GM12878 (cell line): ENCODE measurements around the gene RUBCNL. TPM values are rescaled to one million over a fixed set of nuclear protein-coding genes. Genes with fewer than 3 reads are reported as not detected.

Experiments
- ATAC-seq: fragments of 200-7000 bp; cut with Tn5 transposase; 3 replicates; pipeline ENCODE4 v1.9.1; 2020; ENCODE audit warnings: mild to moderate bottlenecking, moderate library complexity
- BruUV-seq: library from RNA; stranded (reverse); fragments of 400-500 nt; replicated peaks from 2 replicates; lab custom pipeline; 2021; lab: Mats Ljungman, UMichigan
- CTCF ChIA-PET: fragments of 300-600 bp; sonication (Branson Sonifier 250); formaldehyde crosslinking; extraction: SDS; loops from one replicate; lab custom pipeline; 2021; ENCODE audit warnings: inconsistent platforms; lab: Yijun Ruan, JAX
- POLR2A ChIA-PET: fragments of 350-600 bp; formaldehyde crosslinking; extraction: SDS; loops from one replicate; lab custom pipeline; 2021; ENCODE audit warnings: inconsistent platforms; lab: Charles Lee
- RAD21 ChIA-PET: fragments of 300-600 bp; sonication (Branson Sonifier 250); formaldehyde crosslinking; loops from one replicate; lab custom pipeline; 2023; ENCODE audit warnings: antibody characterized with exemption; ENCODE audit not compliant: unreplicated experiment; lab: Charles Lee
- SMC1A ChIA-PET: fragments of 300-600 bp; sonication (Branson Sonifier 250); formaldehyde crosslinking; loops from one replicate; lab custom pipeline; 2023; ENCODE audit not compliant: unreplicated experiment, uncharacterized antibody; lab: Charles Lee
- DNase-seq: peaks from one replicate; pipeline ENCODE4 v3.0.0-alpha.2; 2011; ENCODE audit warnings: low read depth, low spot score
- FAIRE-seq: peaks from 3 replicates; lab custom pipeline; 2011; peaks lifted over from hg19 to GRCh38; lab: Jason Lieb, UNC
- H2AFZ ChIP-seq: 2 replicates; pipeline ENCODE4 v1.6.0; 2011; ENCODE audit warnings: low read depth, low read length, control low read depth; ENCODE audit not compliant: control insufficient read depth
- H3K27ac ChIP-seq: 2 replicates; pipeline ENCODE4 v1.5.1; 2011; ENCODE audit warnings: control low read depth; ENCODE audit not compliant: control insufficient read depth, insufficient read depth
- H3K27me3 ChIP-seq, 2 experiments: replicated peaks in 1 of 2; 2 replicates each; pipeline versions ENCODE4 v1.6.0 to v1.6.1; 2011; ENCODE audit warnings: low read length in 1 of 2; ENCODE audit not compliant: control insufficient read depth in 2 of 2, insufficient read depth in 2 of 2
- H3K36me3 ChIP-seq, 2 experiments: 2 replicates each; pipeline ENCODE4 v1.5.1; 2011; ENCODE audit warnings: low read length in 1 of 2; ENCODE audit not compliant: control insufficient read depth in 2 of 2, insufficient read depth in 2 of 2
- H3K4me1 ChIP-seq: 2 replicates; pipeline ENCODE4 v1.6.1; 2011; ENCODE audit warnings: mild to moderate bottlenecking, low read length, moderate library complexity, mixed read lengths; ENCODE audit not compliant: control insufficient read depth, insufficient read depth
- H3K4me2 ChIP-seq: 2 replicates; pipeline ENCODE4 v1.6.0; 2011; ENCODE audit warnings: control low read depth; ENCODE audit not compliant: control insufficient read depth, insufficient read depth
- H3K4me3 ChIP-seq: fragments of 200-600 bp; sonication (generic); 2 replicates; pipeline ENCODE4 v1.5.1; 2016
- H3K79me2 ChIP-seq: 2 replicates; pipeline ENCODE4 v1.6.0; 2011; ENCODE audit warnings: low read length; ENCODE audit not compliant: control insufficient read depth, insufficient read depth
- H3K9ac ChIP-seq: 2 replicates; pipeline ENCODE4 v1.8.0; 2011; ENCODE audit warnings: low read length, control low read depth, mixed read lengths; ENCODE audit not compliant: control insufficient read depth, insufficient read depth
- H3K9me3 ChIP-seq: replicated peaks from 3 replicates; pipeline ENCODE4 v1.5.1; 2011; ENCODE audit warnings: mild to moderate bottlenecking, low read length; ENCODE audit not compliant: control insufficient read depth, insufficient read depth
- H4K20me1 ChIP-seq: 2 replicates; pipeline ENCODE4 v1.6.0; 2011; ENCODE audit not compliant: control insufficient read depth, insufficient read depth
- CHD1 ChIP-seq: IDR thresholded peaks from 2 replicates; pipeline ENCODE4 v1.6.1; 2012; ENCODE audit warnings: low read depth, low read length, improper control_type of control experiment
- CREM ChIP-seq: IDR thresholded peaks from 2 replicates; pipeline ENCODE4 v1.6.1; 2014; ENCODE audit warnings: antibody characterized with exemption, low read depth
- EED ChIP-seq: sonication (generic); IDR thresholded peaks from 2 replicates; pipeline ENCODE4 v1.6.1; 2016; ENCODE audit warnings: antibody characterized with exemption, low read depth
- GABPA ChIP-seq: IDR thresholded peaks from 2 replicates; pipeline ENCODE4 v1.6.1; 2014; ENCODE audit warnings: antibody characterized with exemption, low read depth, mild to moderate bottlenecking, inconsistent platforms
- HDGF ChIP-seq: fragments of 450-650 bp; IDR thresholded peaks from 2 replicates; pipeline ENCODE4 v1.6.1; 2016; ENCODE audit warnings: antibody characterized with exemption
- KDM1A ChIP-seq: fragments of 200-600 bp; sonication (generic); IDR thresholded peaks from 2 replicates; pipeline ENCODE4 v1.6.1; 2016; ENCODE audit warnings: borderline replicate concordance
- RAD51 ChIP-seq: fragments of 450-650 bp; IDR thresholded peaks from 2 replicates; pipeline ENCODE4 v1.6.1; 2016; ENCODE audit warnings: moderate library complexity, mild to moderate bottlenecking, inconsistent platforms
- SPI1 ChIP-seq: IDR thresholded peaks from 2 replicates; pipeline ENCODE4 v1.6.1; 2011; ENCODE audit warnings: low read depth, mild to moderate bottlenecking, low read length, moderate library complexity, borderline replicate concordance; ENCODE audit not compliant: insufficient read depth
- TCF7 ChIP-seq: IDR thresholded peaks from 2 replicates; pipeline ENCODE4 v1.6.1; 2014; ENCODE audit warnings: antibody characterized with exemption, borderline replicate concordance
- YBX1 ChIP-seq: fragments of 450-650 bp; IDR thresholded peaks from 2 replicates; pipeline ENCODE4 v1.6.1; 2016; ENCODE audit warnings: antibody characterized with exemption
- ZNF24 ChIP-seq: fragments of 450-650 bp; IDR thresholded peaks from 2 replicates; pipeline ENCODE4 v1.6.1; 2017; ENCODE audit warnings: antibody characterized with exemption, mild to moderate bottlenecking
- WGBS: methylation state at CpG from one replicate; pipeline ENCODE4 v1.1.6; 2016; ENCODE audit warnings: low lambda C conversion rate; ENCODE audit not compliant: insufficient replicate concordance, insufficient coverage; ENCODE audit errors: missing lambda C conversion rate; 5-methylcytosine and 5-hydroxymethylcytosine counted together
- in situ Hi-C: fragments of 300-500 bp; cut with MboI; formaldehyde crosslinking; loops from 9 replicates; pipeline ENCODE4 v1.14.3; 2018; ENCODE audit warnings: mixed read lengths
- intact Hi-C: fragments of 100-400 bp; cut with micrococcal nuclease; formaldehyde crosslinking; loops from one replicate; pipeline ENCODE4 v1.14.2; 2022; ENCODE audit not compliant: unreplicated experiment
- polyA plus RNA-seq, 11 experiments: library from polyadenylated mRNA; depleted of rRNA in 4 of 11; unstranded in 6 of 11; stranded (reverse) in 5 of 11; fragments of >200 nt; fragmentation: Nextera tagmentation in 4 of 11; fragmentation: Illumina TruSeq in 1 of 11; extraction: Ambion mirVana in 4 of 11; extraction: Trizol in 1 of 11; gene quantifications; 1 replicate in 1 of 11; 2 replicates in 10 of 11; pipeline versions ENCODE4 v1.2.1 to v1.2.3, GENCODE V29; 2011 to 2016; ENCODE audit warnings: inconsistent platforms in 2 of 11, missing spikeins in 2 of 11, low read depth in 1 of 11
- total RNA-seq, 4 experiments: library from RNA; depleted of rRNA in 3 of 4; stranded (reverse); fragments of >200 nt in 3 of 4; fragmentation: Illumina TruSeq in 1 of 4; extraction: Trizol in 1 of 4; gene quantifications; 2 replicates each; pipeline versions ENCODE4 v1.2.1 to v1.2.3, GENCODE V29; 2013 to 2021
- TF ChIP-seq, protein P1 (sequence below): fragments of 450-650 bp; IDR thresholded peaks from 2 replicates; pipeline ENCODE4 v1.6.1; 2016; ENCODE audit warnings: mild to moderate bottlenecking
- TF ChIP-seq, protein P2 (sequence below), 3 experiments: IDR thresholded peaks in 2 of 3; conservative IDR thresholded peaks in 1 of 3; 2 replicates each; pipeline ENCODE4 v1.5.1; 2011; ENCODE audit warnings: low read depth in 3 of 3, low read length in 3 of 3, mild to moderate bottlenecking in 3 of 3, control low read depth in 2 of 3, moderate library complexity in 2 of 3, inconsistent platforms in 1 of 3, mixed read lengths in 1 of 3; ENCODE audit not compliant: control insufficient read depth in 2 of 3, insufficient read depth in 1 of 3; ENCODE audit errors: extremely low read depth in 1 of 3
- TF ChIP-seq, protein P3 (sequence below): IDR thresholded peaks from 2 replicates; pipeline ENCODE4 v1.6.1; 2011; ENCODE audit warnings: mild to moderate bottlenecking, low read depth, low read length, moderate library complexity; ENCODE audit not compliant: insufficient replicate concordance

Gene RUBCNL
- total and polyA plus RNA-seq, 10 of the 15 experiments (the other 5 are each of a cell fraction or from before 2014, with no cell fraction given): 0.71 to 51.9 (median 38.2) TPM

DNA sequence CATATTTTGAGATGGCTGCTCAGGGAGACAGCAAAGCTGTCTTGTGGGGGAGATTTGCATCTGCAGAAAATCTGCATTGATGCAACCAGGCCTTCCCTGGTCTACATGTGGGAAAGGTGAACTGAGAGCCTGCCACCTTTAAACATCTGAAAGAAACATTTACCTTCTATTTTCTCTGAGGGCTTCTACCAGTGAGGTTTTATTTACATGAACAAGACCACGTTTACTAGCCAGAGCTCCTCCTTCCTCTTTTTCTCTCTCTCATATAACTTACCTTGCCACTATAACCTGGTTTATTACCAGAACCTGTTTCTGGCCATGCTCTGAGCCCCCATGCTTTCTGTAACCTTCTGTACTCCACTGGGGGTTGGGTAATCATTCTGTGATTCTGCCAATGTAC lies 14.4 kb upstream of the RUBCNL start:
- in situ Hi-C loops: no loop called here
- Histone ChIP-seq H3K9me3 (no peaks in the 10 kb centered on the region), H3K4me1 (no peaks in the 10 kb centered on the region; the same call in 1 of the 2 replicates), H4K20me1 (no peaks in the 10 kb centered on the region), H3K4me2 (no peak overlapping the region), H3K9ac (no peak overlapping the region; the same call in 1 of the 2 replicates), H3K27ac (no peak overlapping the region), H3K79me2 (no peaks in the 10 kb centered on the region), H3K36me3 (no peaks in the 10 kb centered on the region), H3K27me3 (no peaks in the 10 kb centered on the region), H2AFZ (no peak overlapping the region), H3K4me3 (no peak overlapping the region)
- ChIA-PET RAD21 (interaction anchor here (0.7 kb wide), 1 partner anchor 239 kb away, joined by 3 read pairs; no protein-coding TSS in a partner anchor), POLR2A (no interaction called here), SMC1A (interaction anchor here (0.8 to 2.8 kb wide), 2 partner anchors 12 to 14 kb away, joined by 4 to 10 read pairs; partner anchors contain the start of gene RUBCNL), CTCF (no interaction called here)
- no TSS peak for BruUV-seq
- intact Hi-C loops: no loop called here
- FAIRE-seq (no peak), DNase-seq (no peak), ATAC-seq (peak; percentile 62)
- TF ChIP-seq SPI1: 0 out of 2 replicates have a peak, but pooled peaks have one; percentile 9
- TF ChIP-seq, protein P1, sequence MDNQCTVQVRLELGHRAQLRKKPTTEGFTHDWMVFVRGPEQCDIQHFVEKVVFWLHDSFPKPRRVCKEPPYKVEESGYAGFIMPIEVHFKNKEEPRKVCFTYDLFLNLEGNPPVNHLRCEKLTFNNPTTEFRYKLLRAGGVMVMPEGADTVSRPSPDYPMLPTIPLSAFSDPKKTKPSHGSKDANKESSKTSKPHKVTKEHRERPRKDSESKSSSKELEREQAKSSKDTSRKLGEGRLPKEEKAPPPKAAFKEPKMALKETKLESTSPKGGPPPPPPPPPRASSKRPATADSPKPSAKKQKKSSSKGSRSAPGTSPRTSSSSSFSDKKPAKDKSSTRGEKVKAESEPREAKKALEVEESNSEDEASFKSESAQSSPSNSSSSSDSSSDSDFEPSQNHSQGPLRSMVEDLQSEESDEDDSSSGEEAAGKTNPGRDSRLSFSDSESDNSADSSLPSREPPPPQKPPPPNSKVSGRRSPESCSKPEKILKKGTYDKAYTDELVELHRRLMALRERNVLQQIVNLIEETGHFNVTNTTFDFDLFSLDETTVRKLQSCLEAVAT: no peak
- WGBS: 0% methylated on average over 1 of the region's 1 CpG

DNA sequence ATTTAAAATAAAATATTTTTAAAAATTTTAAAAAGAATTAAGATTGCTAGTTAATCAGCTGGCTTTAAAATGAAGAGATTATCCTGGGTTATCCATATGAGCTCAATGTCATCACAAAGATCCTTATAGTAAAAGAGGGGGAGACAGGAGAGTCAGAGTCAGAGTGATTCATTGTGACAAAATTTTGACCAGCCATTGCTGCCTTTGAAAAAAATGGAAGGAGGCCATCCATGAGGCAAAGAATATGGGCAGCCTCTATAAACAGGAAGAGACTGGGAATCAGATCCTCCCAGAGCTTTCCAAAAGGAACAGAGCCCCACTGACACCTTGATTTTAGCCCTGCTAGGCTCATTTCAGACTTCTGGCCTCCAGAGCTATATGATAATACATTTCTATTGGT lies 9.3 kb upstream of the RUBCNL start:
- ChIA-PET RAD21 (no interaction called here), CTCF (interaction anchor here (0.9 kb wide), 1 partner anchor 75 kb away, joined by 3 read pairs; no protein-coding TSS in a partner anchor), POLR2A (interaction anchor here (0.6 kb wide), 1 partner anchor 262 kb away, joined by 4 read pairs; no protein-coding TSS in a partner anchor), SMC1A (no interaction called here)
- in situ Hi-C loops: no loop called here
- H3K9me3 ChIP-seq: no peaks in the 10 kb centered on the region
- BruUV-seq: no TSS peak
- ATAC-seq (no peak), DNase-seq (no peak), FAIRE-seq (no peak)
- no peak overlapping the region for H3K4me3 ChIP-seq
- intact Hi-C loops: no loop called here
- H3K27me3 ChIP-seq: no peaks in the 10 kb centered on the region
- peaks cover 8% of the 10 kb centered on the region; the same call in 1 of the 2 replicates for H3K4me1 ChIP-seq
- H3K9ac ChIP-seq: no peak overlapping the region
- H3K79me2 ChIP-seq: no peaks in the 10 kb centered on the region
- no peaks in the 10 kb centered on the region for H4K20me1 ChIP-seq
- H3K4me2 ChIP-seq: no peak overlapping the region
- H3K36me3 ChIP-seq: no peaks in the 10 kb centered on the region
- no peak overlapping the region for H3K27ac ChIP-seq
- H2AFZ ChIP-seq: no peak overlapping the region
- TF ChIP-seq, protein P2, sequence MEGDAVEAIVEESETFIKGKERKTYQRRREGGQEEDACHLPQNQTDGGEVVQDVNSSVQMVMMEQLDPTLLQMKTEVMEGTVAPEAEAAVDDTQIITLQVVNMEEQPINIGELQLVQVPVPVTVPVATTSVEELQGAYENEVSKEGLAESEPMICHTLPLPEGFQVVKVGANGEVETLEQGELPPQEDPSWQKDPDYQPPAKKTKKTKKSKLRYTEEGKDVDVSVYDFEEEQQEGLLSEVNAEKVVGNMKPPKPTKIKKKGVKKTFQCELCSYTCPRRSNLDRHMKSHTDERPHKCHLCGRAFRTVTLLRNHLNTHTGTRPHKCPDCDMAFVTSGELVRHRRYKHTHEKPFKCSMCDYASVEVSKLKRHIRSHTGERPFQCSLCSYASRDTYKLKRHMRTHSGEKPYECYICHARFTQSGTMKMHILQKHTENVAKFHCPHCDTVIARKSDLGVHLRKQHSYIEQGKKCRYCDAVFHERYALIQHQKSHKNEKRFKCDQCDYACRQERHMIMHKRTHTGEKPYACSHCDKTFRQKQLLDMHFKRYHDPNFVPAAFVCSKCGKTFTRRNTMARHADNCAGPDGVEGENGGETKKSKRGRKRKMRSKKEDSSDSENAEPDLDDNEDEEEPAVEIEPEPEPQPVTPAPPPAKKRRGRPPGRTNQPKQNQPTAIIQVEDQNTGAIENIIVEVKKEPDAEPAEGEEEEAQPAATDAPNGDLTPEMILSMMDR (IDR thresholded peaks at IDR 0.05 in 2 of 3, conservative IDR thresholded peaks at IDR 0.05 in 1 of 3; ENCODE audit: control insufficient read depth in 2 of 3, extremely low read depth in 1 of 3, insufficient read depth in 1 of 3, low read depth in 3 of 3, low read length in 3 of 3): no peak
- TF ChIP-seq CHD1: no peak
- TF ChIP-seq, protein P3, sequence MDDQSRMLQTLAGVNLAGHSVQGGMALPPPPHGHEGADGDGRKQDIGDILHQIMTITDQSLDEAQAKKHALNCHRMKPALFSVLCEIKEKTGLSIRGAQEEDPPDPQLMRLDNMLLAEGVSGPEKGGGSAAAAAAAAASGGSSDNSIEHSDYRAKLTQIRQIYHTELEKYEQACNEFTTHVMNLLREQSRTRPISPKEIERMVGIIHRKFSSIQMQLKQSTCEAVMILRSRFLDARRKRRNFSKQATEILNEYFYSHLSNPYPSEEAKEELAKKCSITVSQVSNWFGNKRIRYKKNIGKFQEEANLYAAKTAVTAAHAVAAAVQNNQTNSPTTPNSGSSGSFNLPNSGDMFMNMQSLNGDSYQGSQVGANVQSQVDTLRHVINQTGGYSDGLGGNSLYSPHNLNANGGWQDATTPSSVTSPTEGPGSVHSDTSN: no peak
- no peak for TF ChIP-seq SPI1
- no peak for TF ChIP-seq HDGF
- no peak for TF ChIP-seq TCF7
- no peak for TF ChIP-seq KDM1A
- no peak for TF ChIP-seq YBX1
- TF ChIP-seq ZNF24: no peak
- no peak for TF ChIP-seq EED
- no peak for TF ChIP-seq CREM
- TF ChIP-seq GABPA: no peak
- no peak for TF ChIP-seq RAD51
